Activated naive CD4-positive, alpha-beta T cell treated with anti-CD3 and anti-CD28 coated beads, Interleukin-2, amount 50 U/mL, for 24 hours (primary cell): Measurements from ENCODE around the gene SHANK3.

Experiments used
- H3K27ac Mint-ChIP-seq: one replicate; pipeline ENCODE4 v1.8.0; 2021; ENCODE audit warnings: mild to moderate bottlenecking, mixed read lengths
- H3K27me3 Mint-ChIP-seq: one replicate; pipeline ENCODE4 v1.8.0; 2021; ENCODE audit warnings: mixed read lengths
- H3K36me3 Mint-ChIP-seq: one replicate; pipeline ENCODE4 v1.8.0; 2021; ENCODE audit warnings: mixed read lengths
- H3K4me1 Mint-ChIP-seq: one replicate; pipeline ENCODE4 v1.8.0; 2021; ENCODE audit warnings: mixed read lengths
- H3K4me3 Mint-ChIP-seq: one replicate; pipeline ENCODE4 v1.8.0; 2021; ENCODE audit warnings: mild to moderate bottlenecking, mixed read lengths
- H3K9me3 Mint-ChIP-seq: one replicate; pipeline ENCODE4 v1.8.0; 2021; ENCODE audit warnings: mixed read lengths

SHANK3 gene

GRCh38 chr22:50720301-50721256 lies 48.0 kb downstream of the SHANK3 start:
- Mint-ChIP-seq H3K27ac (no peak overlapping the region), H3K36me3 (no peaks in the 10 kb centered on the region), H3K9me3 (no peaks in the 10 kb centered on the region), H3K27me3 (no peaks in the 10 kb centered on the region), H3K4me3 (no peak overlapping the region), H3K4me1 (no peaks in the 10 kb centered on the region)

DNA sequence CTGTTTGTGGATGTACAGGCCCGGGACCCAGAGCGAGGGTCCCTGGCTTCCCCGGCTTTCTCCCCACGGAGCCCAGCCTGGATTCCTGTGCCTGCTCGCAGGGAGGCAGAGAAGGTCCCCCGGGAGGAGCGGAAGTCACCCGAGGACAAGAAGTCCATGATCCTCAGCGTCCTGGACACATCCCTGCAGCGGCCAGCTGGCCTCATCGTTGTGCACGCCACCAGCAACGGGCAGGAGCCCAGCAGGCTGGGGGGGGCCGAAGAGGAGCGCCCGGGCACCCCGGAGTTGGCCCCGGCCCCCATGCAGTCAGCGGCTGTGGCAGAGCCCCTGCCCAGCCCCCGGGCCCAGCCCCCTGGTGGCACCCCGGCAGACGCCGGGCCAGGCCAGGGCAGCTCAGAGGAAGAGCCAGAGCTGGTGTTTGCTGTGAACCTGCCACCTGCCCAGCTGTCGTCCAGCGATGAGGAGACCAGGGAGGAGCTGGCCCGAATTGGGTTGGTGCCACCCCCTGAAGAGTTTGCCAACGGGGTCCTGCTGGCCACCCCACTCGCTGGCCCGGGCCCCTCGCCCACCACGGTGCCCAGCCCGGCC lies 48.7 kb downstream of the SHANK3 start:
- Mint-ChIP-seq H3K4me1 (no peaks in the 10 kb centered on the region), H3K4me3 (no peak overlapping the region), H3K27ac (no peak overlapping the region), H3K27me3 (no peaks in the 10 kb centered on the region), H3K36me3 (no peaks in the 10 kb centered on the region), H3K9me3 (no peaks in the 10 kb centered on the region)

- Mint-ChIP-seq H3K9me3 (no peaks in the 10 kb centered on the region), H3K4me3 (no peak overlapping the region), H3K27me3 (no peaks in the 10 kb centered on the region), H3K4me1 (no peaks in the 10 kb centered on the region), H3K27ac (no peak overlapping the region), H3K36me3 (no peaks in the 10 kb centered on the region)
Observed at GRCh38 chr22:50722048-50722701, 49.6 kb downstream of the SHANK3 start.
